ENCODE results near the gene CEBPZ.

DNA sequence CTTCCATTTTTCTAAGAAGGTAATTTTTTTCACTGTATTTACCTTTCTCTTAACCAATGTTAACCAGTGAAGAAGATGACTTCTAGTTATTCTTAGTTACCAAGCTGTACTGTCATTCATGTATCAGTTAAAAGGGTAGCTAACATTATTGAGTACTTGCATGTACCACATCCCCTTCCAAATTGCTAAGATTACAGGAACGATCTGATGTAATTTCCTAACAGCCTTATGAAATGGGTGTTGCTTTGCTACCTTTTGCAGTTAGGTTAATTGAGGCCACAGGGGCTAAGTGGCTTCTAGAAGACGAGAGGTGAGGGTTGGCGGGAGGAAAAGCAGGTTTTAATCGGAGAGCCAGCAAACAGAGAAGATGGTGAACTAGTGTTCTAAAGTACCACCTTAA is 41.1 kb downstream of the CEBPZ start:
- TF ChIP-seq, protein P1, sequence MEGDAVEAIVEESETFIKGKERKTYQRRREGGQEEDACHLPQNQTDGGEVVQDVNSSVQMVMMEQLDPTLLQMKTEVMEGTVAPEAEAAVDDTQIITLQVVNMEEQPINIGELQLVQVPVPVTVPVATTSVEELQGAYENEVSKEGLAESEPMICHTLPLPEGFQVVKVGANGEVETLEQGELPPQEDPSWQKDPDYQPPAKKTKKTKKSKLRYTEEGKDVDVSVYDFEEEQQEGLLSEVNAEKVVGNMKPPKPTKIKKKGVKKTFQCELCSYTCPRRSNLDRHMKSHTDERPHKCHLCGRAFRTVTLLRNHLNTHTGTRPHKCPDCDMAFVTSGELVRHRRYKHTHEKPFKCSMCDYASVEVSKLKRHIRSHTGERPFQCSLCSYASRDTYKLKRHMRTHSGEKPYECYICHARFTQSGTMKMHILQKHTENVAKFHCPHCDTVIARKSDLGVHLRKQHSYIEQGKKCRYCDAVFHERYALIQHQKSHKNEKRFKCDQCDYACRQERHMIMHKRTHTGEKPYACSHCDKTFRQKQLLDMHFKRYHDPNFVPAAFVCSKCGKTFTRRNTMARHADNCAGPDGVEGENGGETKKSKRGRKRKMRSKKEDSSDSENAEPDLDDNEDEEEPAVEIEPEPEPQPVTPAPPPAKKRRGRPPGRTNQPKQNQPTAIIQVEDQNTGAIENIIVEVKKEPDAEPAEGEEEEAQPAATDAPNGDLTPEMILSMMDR (IDR thresholded peaks at IDR 0.05), result no peak
- TF ChIP-seq POLR2A (IDR thresholded peaks at IDR 0.05), result no peak
